ENCODE results near the gene CTCF.

Gene CTCF

DNA sequence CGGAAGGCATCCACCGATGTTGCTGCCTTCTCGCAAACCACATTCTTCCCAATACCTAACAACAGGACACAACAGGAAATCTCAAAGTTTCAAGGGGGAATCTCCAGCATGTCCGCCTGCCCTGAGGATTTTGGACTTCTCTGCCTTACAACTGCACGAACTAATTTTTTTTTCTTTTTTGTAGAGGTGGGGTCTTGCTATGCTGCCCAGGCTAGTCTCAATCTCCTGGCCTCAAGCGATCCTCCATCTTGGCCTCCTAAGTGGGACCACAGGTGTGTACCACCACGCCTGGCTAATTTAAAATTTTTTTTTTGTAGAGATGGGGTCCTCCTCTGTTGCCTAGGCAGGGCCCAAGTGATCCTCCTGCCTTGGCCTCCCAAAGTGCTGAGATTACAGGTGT lies 113.7 kb downstream of the CTCF start:
- no peak for TF ChIP-seq TAF1 (IDR thresholded peaks at IDR 0.05; ENCODE audit: low read depth)
- TF ChIP-seq NFIC (IDR thresholded peaks at IDR 0.05), result no peak
- TF ChIP-seq TEAD4 (IDR thresholded peaks at IDR 0.05), result no peak
- no peak for TF ChIP-seq ZBTB7A (IDR thresholded peaks at IDR 0.05; ENCODE audit: low read depth)
- TF ChIP-seq, protein P1, sequence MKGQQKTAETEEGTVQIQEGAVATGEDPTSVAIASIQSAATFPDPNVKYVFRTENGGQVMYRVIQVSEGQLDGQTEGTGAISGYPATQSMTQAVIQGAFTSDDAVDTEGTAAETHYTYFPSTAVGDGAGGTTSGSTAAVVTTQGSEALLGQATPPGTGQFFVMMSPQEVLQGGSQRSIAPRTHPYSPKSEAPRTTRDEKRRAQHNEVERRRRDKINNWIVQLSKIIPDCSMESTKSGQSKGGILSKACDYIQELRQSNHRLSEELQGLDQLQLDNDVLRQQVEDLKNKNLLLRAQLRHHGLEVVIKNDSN (IDR thresholded peaks at IDR 0.05), result no peak
- TF ChIP-seq CEBPB (IDR thresholded peaks at IDR 0.05), result no peak
- TF ChIP-seq YY1 (IDR thresholded peaks at IDR 0.05; ENCODE audit: low read depth), result no peak
- TF ChIP-seq EP300 (IDR thresholded peaks at IDR 0.05; ENCODE audit: borderline replicate concordance), result no peak
- TF ChIP-seq, protein P2, sequence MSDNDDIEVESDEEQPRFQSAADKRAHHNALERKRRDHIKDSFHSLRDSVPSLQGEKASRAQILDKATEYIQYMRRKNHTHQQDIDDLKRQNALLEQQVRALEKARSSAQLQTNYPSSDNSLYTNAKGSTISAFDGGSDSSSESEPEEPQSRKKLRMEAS (IDR thresholded peaks at IDR 0.05), result no peak

DNA sequence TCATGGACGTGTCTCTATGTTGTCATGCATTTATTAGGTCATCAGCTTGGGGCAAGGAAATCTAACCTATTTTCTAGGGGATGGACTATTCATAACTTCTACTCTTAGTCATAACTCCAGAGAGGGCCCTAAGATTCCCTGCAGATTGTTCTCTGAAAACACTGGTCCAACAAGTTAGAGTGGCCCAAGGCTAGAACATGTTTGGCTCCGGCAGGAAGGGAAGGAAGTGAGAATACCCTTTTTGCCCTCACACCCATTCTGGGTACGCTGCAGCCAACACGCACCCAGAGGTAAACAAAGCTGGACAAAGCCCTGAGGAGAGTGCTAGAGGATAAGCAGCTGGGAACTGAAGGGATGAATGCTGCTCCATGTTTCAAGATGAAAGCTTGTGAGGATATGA lies 114.2 kb downstream of the CTCF start:
- TF ChIP-seq TCF12 (IDR thresholded peaks at IDR 0.05; ENCODE audit: low read depth) (no peak), CEBPB (IDR thresholded peaks at IDR 0.05) (no peak), TEAD4 (IDR thresholded peaks at IDR 0.05) (no peak), EGR1 (IDR thresholded peaks at IDR 0.05) (no peak), RAD21 (IDR thresholded peaks at IDR 0.05; ENCODE audit: low read depth) (no peak), EP300 (IDR thresholded peaks at IDR 0.05; ENCODE audit: borderline replicate concordance) (no peak), YY1 (IDR thresholded peaks at IDR 0.05; ENCODE audit: low read depth) (no peak), CREB1 (IDR thresholded peaks at IDR 0.05; ENCODE audit: low read depth) (no peak), NFIC (IDR thresholded peaks at IDR 0.05) (no peak)

- no peak for TF ChIP-seq NFIC (IDR thresholded peaks at IDR 0.05)
- TF ChIP-seq, protein P3, sequence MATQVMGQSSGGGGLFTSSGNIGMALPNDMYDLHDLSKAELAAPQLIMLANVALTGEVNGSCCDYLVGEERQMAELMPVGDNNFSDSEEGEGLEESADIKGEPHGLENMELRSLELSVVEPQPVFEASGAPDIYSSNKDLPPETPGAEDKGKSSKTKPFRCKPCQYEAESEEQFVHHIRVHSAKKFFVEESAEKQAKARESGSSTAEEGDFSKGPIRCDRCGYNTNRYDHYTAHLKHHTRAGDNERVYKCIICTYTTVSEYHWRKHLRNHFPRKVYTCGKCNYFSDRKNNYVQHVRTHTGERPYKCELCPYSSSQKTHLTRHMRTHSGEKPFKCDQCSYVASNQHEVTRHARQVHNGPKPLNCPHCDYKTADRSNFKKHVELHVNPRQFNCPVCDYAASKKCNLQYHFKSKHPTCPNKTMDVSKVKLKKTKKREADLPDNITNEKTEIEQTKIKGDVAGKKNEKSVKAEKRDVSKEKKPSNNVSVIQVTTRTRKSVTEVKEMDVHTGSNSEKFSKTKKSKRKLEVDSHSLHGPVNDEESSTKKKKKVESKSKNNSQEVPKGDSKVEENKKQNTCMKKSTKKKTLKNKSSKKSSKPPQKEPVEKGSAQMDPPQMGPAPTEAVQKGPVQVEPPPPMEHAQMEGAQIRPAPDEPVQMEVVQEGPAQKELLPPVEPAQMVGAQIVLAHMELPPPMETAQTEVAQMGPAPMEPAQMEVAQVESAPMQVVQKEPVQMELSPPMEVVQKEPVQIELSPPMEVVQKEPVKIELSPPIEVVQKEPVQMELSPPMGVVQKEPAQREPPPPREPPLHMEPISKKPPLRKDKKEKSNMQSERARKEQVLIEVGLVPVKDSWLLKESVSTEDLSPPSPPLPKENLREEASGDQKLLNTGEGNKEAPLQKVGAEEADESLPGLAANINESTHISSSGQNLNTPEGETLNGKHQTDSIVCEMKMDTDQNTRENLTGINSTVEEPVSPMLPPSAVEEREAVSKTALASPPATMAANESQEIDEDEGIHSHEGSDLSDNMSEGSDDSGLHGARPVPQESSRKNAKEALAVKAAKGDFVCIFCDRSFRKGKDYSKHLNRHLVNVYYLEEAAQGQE (IDR thresholded peaks at IDR 0.05; ENCODE audit: low read depth), result no peak
- no peak for TF ChIP-seq TAF1 (IDR thresholded peaks at IDR 0.05; ENCODE audit: low read depth)
- TF ChIP-seq, protein P2 (IDR thresholded peaks at IDR 0.05), result no peak
- TF ChIP-seq EGR1 (IDR thresholded peaks at IDR 0.05), result no peak
- TF ChIP-seq CEBPB (IDR thresholded peaks at IDR 0.05), result no peak
- TF ChIP-seq FOXM1 (IDR thresholded peaks at IDR 0.05; ENCODE audit: borderline replicate concordance, low read depth), result no peak
- TF ChIP-seq, protein P1 (IDR thresholded peaks at IDR 0.05), result no peak
- no peak for TF ChIP-seq YY1 (IDR thresholded peaks at IDR 0.05; ENCODE audit: low read depth)
- TF ChIP-seq RAD21 (IDR thresholded peaks at IDR 0.05; ENCODE audit: low read depth), result no peak
- TF ChIP-seq EP300 (IDR thresholded peaks at IDR 0.05; ENCODE audit: borderline replicate concordance), result no peak
- TF ChIP-seq CREB1 (IDR thresholded peaks at IDR 0.05; ENCODE audit: low read depth), result no peak
- no peak for TF ChIP-seq ZBTB7A (IDR thresholded peaks at IDR 0.05; ENCODE audit: low read depth)
- TF ChIP-seq TEAD4 (IDR thresholded peaks at IDR 0.05), result no peak
- TF ChIP-seq TCF12 (IDR thresholded peaks at IDR 0.05; ENCODE audit: low read depth), result no peak
These were observed 114.6 kb downstream of the CTCF start for GRCh38 chr16:67676939-67677338.

DNA sequence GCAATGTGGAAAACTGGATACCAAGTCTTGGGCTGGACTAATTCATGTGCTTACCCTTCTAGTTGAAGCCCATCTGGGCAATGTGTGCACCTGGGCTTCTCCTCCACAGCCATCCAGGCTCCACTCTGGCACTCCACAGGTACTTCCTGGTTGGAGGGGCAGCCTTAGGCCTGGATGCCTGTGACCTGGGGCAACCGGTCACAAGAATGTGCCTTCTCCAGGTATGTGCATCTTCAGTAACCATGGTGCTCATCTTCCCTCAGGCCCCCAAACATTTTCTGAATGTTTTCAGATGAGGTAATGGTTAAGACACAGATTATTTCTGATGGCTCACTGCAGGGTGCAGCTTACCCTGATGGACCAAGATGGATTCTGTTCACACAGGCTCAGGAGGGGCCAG lies 115.4 kb downstream of the CTCF start:
- no peak for TF ChIP-seq TCF12 (IDR thresholded peaks at IDR 0.05; ENCODE audit: low read depth)
- TF ChIP-seq YY1 (IDR thresholded peaks at IDR 0.05; ENCODE audit: low read depth), result no peak
- TF ChIP-seq TAF1 (IDR thresholded peaks at IDR 0.05; ENCODE audit: low read depth), result no peak
- no peak for TF ChIP-seq CREB1 (IDR thresholded peaks at IDR 0.05; ENCODE audit: low read depth)
- TF ChIP-seq ZBTB7A (IDR thresholded peaks at IDR 0.05; ENCODE audit: low read depth), result no peak
- TF ChIP-seq NFIC (IDR thresholded peaks at IDR 0.05), result no peak
- TF ChIP-seq, protein P2 (IDR thresholded peaks at IDR 0.05), result no peak
- TF ChIP-seq, protein P1 (IDR thresholded peaks at IDR 0.05), result no peak
- no peak for TF ChIP-seq RAD21 (IDR thresholded peaks at IDR 0.05; ENCODE audit: low read depth)
- no peak for TF ChIP-seq TEAD4 (IDR thresholded peaks at IDR 0.05)

DNA sequence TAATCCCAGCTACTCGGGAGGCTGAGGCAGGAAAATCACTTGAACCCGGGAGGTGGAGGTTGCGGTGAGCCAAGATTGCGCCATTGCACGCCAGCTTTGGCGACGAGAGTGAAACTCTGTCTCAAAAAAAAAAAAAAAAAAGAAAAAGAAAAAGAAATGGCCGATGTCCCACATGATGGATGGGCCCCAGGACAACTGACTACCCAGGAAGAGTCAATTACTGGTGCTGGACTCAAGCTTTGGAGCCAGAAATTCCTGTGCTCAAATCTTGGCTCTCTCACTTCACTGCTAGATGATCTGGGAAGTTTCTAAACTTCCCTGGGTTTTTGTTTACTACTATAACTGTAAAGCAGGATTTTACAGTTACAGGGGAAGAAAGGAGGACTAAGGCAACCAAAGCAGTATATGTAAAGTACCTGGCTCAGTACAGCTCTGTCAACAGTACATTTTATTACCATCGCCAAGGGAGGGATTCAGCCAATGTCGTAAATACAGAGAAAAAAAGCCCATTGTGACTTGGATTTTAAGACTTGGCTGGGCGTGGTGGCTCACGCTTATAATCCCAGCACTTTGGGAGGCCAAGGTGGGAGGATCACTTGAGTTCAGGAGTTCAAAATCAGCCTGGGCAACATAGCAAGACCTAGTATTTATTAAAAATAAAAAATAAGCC lies 116.2 kb downstream of the CTCF start:
- no peak for TF ChIP-seq NFIC (IDR thresholded peaks at IDR 0.05)

- no peak for TF ChIP-seq CEBPB (IDR thresholded peaks at IDR 0.05)
- TF ChIP-seq, protein P2 (IDR thresholded peaks at IDR 0.05), result no peak
- TF ChIP-seq YY1 (IDR thresholded peaks at IDR 0.05; ENCODE audit: low read depth), result no peak
- TF ChIP-seq TAF1 (IDR thresholded peaks at IDR 0.05; ENCODE audit: low read depth), result no peak
- TF ChIP-seq NFIC (IDR thresholded peaks at IDR 0.05), result no peak
- TF ChIP-seq, protein P1 (IDR thresholded peaks at IDR 0.05), result no peak
- TF ChIP-seq, protein P3 (IDR thresholded peaks at IDR 0.05; ENCODE audit: low read depth), result no peak
- TF ChIP-seq EGR1 (IDR thresholded peaks at IDR 0.05), result no peak
- no peak for TF ChIP-seq TEAD4 (IDR thresholded peaks at IDR 0.05)
- TF ChIP-seq CREB1 (IDR thresholded peaks at IDR 0.05; ENCODE audit: low read depth), result no peak
- TF ChIP-seq EP300 (IDR thresholded peaks at IDR 0.05; ENCODE audit: borderline replicate concordance), result no peak
- TF ChIP-seq FOXM1 (IDR thresholded peaks at IDR 0.05; ENCODE audit: borderline replicate concordance, low read depth), result no peak
- no peak for TF ChIP-seq RAD21 (IDR thresholded peaks at IDR 0.05; ENCODE audit: low read depth)
- no peak for TF ChIP-seq ZBTB7A (IDR thresholded peaks at IDR 0.05; ENCODE audit: low read depth)
- no peak for TF ChIP-seq TCF12 (IDR thresholded peaks at IDR 0.05; ENCODE audit: low read depth)
These were observed 117.9 kb downstream of the CTCF start for GRCh38 chr16:67679935-67680897.

Measured in Ishikawa (cell line).